ENCODE measurements around the gene MYT1.
"Not testable (repeated sequence)": the region's sequence is repeated elsewhere in the genome, so short reads cannot be mapped to it uniquely, and the experiment has no call there.

DNA sequence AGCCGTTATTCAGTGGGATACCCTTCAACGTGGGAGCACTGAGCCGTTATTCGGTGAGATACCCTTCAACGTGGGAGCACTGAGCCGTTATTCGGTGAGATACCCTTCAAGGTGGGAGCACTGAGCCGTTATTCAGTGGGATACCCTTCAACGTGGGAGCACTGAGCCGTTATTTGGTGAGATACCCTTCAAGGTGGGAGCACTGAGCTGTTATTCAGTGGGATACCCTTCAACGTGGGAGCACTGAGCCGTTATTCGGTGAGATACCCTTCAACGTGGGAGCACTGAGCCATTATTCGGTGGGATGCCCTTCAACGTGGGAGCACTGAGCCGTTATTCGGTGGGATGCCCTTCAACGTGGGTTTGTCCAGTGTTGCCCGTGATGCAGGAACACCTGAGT lies 14.7 kb downstream of the MYT1 start:
- not testable (repeated sequence) for TF ChIP-seq POLR2A (IDR thresholded peaks at IDR 0.05; ENCODE audit: low read length); GATA1 (IDR thresholded peaks at IDR 0.05; ENCODE audit: low read depth, low read length)

Measured in erythroblast (primary cell).